ENCODE measurements around the gene MAPK8IP1. TPM values are rescaled to one million over a fixed set of nuclear protein-coding genes. Genes with fewer than 3 reads are reported as not detected.

MAPK8IP1 gene
- total RNA-seq, 1 experiment from 2014 or later = 12.7 TPM

- H3K4me3 ChIP-seq (ENCODE audit: low read depth in 2 of 2, low read length in 2 of 2) = no peak overlapping the region
- DNase-seq (ENCODE audit: low read depth, low spot score) (no peak), ATAC-seq (peak; percentile 87)
- H3K4me1 ChIP-seq (ENCODE audit: control insufficient read depth, insufficient read depth, low read length) = no peaks in the 10 kb centered on the region
- POLR2A ChIA-PET = no interaction called here
- TF ChIP-seq REST (IDR thresholded peaks at IDR 0.05; ENCODE audit: insufficient read depth in 1 of 2, low read depth in 2 of 2, low read length in 1 of 2) (0 out of 4 replicates have a peak, but pooled peaks of 1 of the 2 experiments have one; percentile 34), POLR2AphosphoS5 (IDR thresholded peaks at IDR 0.05; ENCODE audit: low read depth, low read length) (no peak), CTCF (IDR thresholded peaks at IDR 0.05) (peak; percentile 79)
- no peaks in the 10 kb centered on the region for H3K27me3 ChIP-seq (ENCODE audit: control insufficient read depth, insufficient read depth, low read length)
- no TSS peak for BruUV-seq (replicated peaks)
- intact Hi-C loops (cut with micrococcal nuclease; ENCODE audit: unreplicated experiment) (loop anchor here (10.0 kb wide), 1 partner anchor 132 kb away; no protein-coding TSS in a partner anchor), in situ Hi-C loops (cut with HindIII; ENCODE audit: low pct_unique_long_range_greater_than_20kb, low sequenced_read_pairs) (no loop called here)
- no peaks in the 10 kb centered on the region for H3K9me3 ChIP-seq (ENCODE audit: control insufficient read depth, insufficient read depth, low read depth, low read length)
- CTCF ChIA-PET = no interaction called here
- peaks cover 2% of the 10 kb centered on the region; the same call in 1 of the 2 replicates for H3K36me3 ChIP-seq (ENCODE audit: control insufficient read depth, insufficient read depth, low read length)
- no peak overlapping the region for H3K27ac ChIP-seq (ENCODE audit: low read length)
Measured at GRCh38 chr11:45872651-45873356, 12.6 kb upstream of the MAPK8IP1 start.

DNA sequence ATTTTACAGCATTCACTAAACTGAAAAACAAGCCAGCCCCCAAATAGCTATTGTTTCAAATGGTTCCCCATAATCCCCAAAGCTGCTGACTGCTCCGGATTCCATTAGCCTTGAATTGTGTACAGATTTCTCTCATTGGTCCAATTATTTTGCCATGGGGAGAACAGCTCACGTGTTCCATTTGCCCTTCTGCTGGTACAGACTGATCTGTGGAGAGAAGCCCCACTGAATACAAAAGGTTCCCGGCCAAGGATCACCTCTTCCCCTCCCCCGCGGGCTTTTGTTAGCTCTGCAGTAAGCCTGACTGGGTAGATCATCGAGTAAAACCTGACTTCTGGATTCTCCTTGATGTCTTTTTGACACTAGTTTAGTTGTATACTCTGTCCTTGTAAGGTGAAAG, 9.1 kb upstream of the MAPK8IP1 start:
- ChIA-PET CTCF (no interaction called here), POLR2A (no interaction called here)
- no peaks in the 10 kb centered on the region for H3K4me1 ChIP-seq (ENCODE audit: control insufficient read depth, insufficient read depth, low read length)
- DNase-seq (ENCODE audit: low read depth, low spot score) = no peak
- no peak overlapping the region for H3K27ac ChIP-seq (ENCODE audit: low read length)
- no peaks in the 10 kb centered on the region for H3K9me3 ChIP-seq (ENCODE audit: control insufficient read depth, insufficient read depth, low read depth, low read length)
- no TSS peak for BruUV-seq (replicated peaks)
- peaks cover 2% of the 10 kb centered on the region; the same call in 1 of the 2 replicates for H3K36me3 ChIP-seq (ENCODE audit: control insufficient read depth, insufficient read depth, low read length)
- TF ChIP-seq POLR2AphosphoS5 (IDR thresholded peaks at IDR 0.05; ENCODE audit: low read depth, low read length) (no peak), TCF7L2 (IDR thresholded peaks at IDR 0.05; ENCODE audit: low read depth, low read length) (no peak), CTCF (IDR thresholded peaks at IDR 0.05) (no peak), REST (IDR thresholded peaks at IDR 0.05; ENCODE audit: insufficient read depth in 1 of 2, low read depth in 2 of 2, low read length in 1 of 2) (no peak), SIN3A (IDR thresholded peaks at IDR 0.05; ENCODE audit: borderline replicate concordance, insufficient read depth, low read depth, low read length) (no peak)
- in situ Hi-C loops (cut with HindIII; ENCODE audit: low pct_unique_long_range_greater_than_20kb, low sequenced_read_pairs) = no loop called here
- H3K27me3 ChIP-seq (ENCODE audit: control insufficient read depth, insufficient read depth, low read length) = no peaks in the 10 kb centered on the region
- no peak overlapping the region for H3K4me3 ChIP-seq (ENCODE audit: low read depth in 2 of 2, low read length in 2 of 2)
- intact Hi-C loops (cut with micrococcal nuclease; ENCODE audit: unreplicated experiment) = loop anchor here (10.0 kb wide), 1 partner anchor 128 kb away; no protein-coding TSS in a partner anchor
- ATAC-seq = no peak
